Prostate gland (tissue), 2 donors: ENCODE results near the gene ISX.

ENCODE experiments used
- CTCF ChIP-seq, 4 experiments: fragments of 200-600 bp in 2 of 4; fragments of 450-650 bp in 2 of 4; sonication (generic) in 2 of 4; IDR thresholded peaks; 1 replicate in 3 of 4; 2 replicates in 1 of 4; pipeline ENCODE4 v1.5.1; 2016 to 2019; ENCODE audit warnings: antibody characterized with exemption in 4 of 4, mild to moderate bottlenecking in 2 of 4, moderate library complexity in 2 of 4
- POLR2A ChIP-seq: fragments of 450-650 bp; IDR thresholded peaks from one replicate; pipeline ENCODE4 v1.6.1; 2016; ENCODE audit warnings: antibody characterized with exemption, mild to moderate bottlenecking
- POLR2AphosphoS5 ChIP-seq: sonication (generic); formaldehyde crosslinking; IDR thresholded peaks from one replicate; pipeline ENCODE4 v1.6.1; 2017; ENCODE audit warnings: antibody characterized with exemption

GRCh38 chr22:35037089-35037488, 28.9 kb upstream of the ISX start:
- TF ChIP-seq CTCF (IDR thresholded peaks at IDR 0.05) (no peak), POLR2A (no peak), POLR2AphosphoS5 (no peak)
